Neural cell (in vitro differentiated cells): ENCODE data around the gene ADAMTS16.

Experiments used
- EP300 ChIP-seq: fragments of 450-650 bp; conservative IDR thresholded peaks from 2 replicates; pipeline ENCODE4 v1.6.1; 2014; ENCODE audit warnings: antibody characterized with exemption, mild to moderate bottlenecking, moderate library complexity; ENCODE audit not compliant: poor library complexity, severe bottlenecking
- EZH2 ChIP-seq: fragments of 200-600, 300-800 bp; shearing (Covaris generic), sonication (generic); IDR thresholded peaks from 2 replicates; pipeline ENCODE4 v1.6.1; 2014; ENCODE audit warnings: antibody characterized with exemption, low read length, borderline replicate concordance, mild to moderate bottlenecking; ENCODE audit not compliant: insufficient read depth, poor library complexity, severe bottlenecking
- MXI1 ChIP-seq: fragments of 450-650 bp; conservative IDR thresholded peaks from 2 replicates; pipeline ENCODE4 v1.6.1; 2014; ENCODE audit warnings: antibody characterized with exemption, mild to moderate bottlenecking; ENCODE audit not compliant: poor library complexity, severe bottlenecking
- POLR2AphosphoS5 ChIP-seq: IDR thresholded peaks from 2 replicates; pipeline ENCODE4 v1.6.1; 2012
- RAD21 ChIP-seq: fragments of 450-650 bp; conservative IDR thresholded peaks from 2 replicates; pipeline ENCODE4 v1.6.1; 2014; ENCODE audit warnings: antibody characterized with exemption, mild to moderate bottlenecking, moderate library complexity
- SMC3 ChIP-seq: fragments of 450-650 bp; conservative IDR thresholded peaks from 2 replicates; pipeline ENCODE4 v1.6.1; 2014; ENCODE audit warnings: antibody characterized with exemption, mild to moderate bottlenecking, moderate library complexity; ENCODE audit not compliant: poor library complexity
- TAF1 ChIP-seq: IDR thresholded peaks from 2 replicates; pipeline ENCODE4 v1.6.1; 2012; ENCODE audit warnings: low read depth
- TF ChIP-seq, protein P1 (sequence below): fragments of 450-650 bp; IDR thresholded peaks from 2 replicates; pipeline ENCODE4 v1.5.1; 2014; ENCODE audit warnings: antibody characterized with exemption, mild to moderate bottlenecking, moderate library complexity; ENCODE audit not compliant: poor library complexity, severe bottlenecking
- TF ChIP-seq, protein P2 (sequence below): IDR thresholded peaks from 2 replicates; pipeline ENCODE4 v1.6.1; 2012; ENCODE audit warnings: borderline replicate concordance

DNA sequence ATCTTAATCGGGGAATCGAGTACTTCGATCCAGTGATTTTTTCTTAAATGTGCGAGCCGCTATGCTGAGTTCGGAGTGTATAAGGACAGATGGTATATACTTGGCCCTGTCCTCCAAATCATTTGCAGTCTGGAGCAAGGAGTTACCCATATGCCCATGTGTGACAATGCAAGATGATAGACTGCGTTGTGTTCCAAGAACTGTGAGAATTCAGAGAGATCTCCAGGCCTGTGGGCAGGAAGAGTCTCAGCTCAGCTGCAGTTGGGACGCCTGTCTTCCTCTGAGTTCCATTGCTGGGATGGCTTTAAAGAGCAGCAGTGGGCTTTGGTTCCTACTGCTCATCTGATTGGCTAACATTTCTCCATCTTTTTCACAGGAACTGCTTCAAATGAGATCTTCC lies 106.6 kb downstream of the ADAMTS16 start:
- TF ChIP-seq, protein P1, sequence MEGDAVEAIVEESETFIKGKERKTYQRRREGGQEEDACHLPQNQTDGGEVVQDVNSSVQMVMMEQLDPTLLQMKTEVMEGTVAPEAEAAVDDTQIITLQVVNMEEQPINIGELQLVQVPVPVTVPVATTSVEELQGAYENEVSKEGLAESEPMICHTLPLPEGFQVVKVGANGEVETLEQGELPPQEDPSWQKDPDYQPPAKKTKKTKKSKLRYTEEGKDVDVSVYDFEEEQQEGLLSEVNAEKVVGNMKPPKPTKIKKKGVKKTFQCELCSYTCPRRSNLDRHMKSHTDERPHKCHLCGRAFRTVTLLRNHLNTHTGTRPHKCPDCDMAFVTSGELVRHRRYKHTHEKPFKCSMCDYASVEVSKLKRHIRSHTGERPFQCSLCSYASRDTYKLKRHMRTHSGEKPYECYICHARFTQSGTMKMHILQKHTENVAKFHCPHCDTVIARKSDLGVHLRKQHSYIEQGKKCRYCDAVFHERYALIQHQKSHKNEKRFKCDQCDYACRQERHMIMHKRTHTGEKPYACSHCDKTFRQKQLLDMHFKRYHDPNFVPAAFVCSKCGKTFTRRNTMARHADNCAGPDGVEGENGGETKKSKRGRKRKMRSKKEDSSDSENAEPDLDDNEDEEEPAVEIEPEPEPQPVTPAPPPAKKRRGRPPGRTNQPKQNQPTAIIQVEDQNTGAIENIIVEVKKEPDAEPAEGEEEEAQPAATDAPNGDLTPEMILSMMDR = no peak
- TF ChIP-seq POLR2AphosphoS5 (no peak), SMC3 (no peak), TAF1 (no peak), RAD21 (no peak), EZH2 (no peak), EP300 (no peak), MXI1 (no peak)
- TF ChIP-seq, protein P2, sequence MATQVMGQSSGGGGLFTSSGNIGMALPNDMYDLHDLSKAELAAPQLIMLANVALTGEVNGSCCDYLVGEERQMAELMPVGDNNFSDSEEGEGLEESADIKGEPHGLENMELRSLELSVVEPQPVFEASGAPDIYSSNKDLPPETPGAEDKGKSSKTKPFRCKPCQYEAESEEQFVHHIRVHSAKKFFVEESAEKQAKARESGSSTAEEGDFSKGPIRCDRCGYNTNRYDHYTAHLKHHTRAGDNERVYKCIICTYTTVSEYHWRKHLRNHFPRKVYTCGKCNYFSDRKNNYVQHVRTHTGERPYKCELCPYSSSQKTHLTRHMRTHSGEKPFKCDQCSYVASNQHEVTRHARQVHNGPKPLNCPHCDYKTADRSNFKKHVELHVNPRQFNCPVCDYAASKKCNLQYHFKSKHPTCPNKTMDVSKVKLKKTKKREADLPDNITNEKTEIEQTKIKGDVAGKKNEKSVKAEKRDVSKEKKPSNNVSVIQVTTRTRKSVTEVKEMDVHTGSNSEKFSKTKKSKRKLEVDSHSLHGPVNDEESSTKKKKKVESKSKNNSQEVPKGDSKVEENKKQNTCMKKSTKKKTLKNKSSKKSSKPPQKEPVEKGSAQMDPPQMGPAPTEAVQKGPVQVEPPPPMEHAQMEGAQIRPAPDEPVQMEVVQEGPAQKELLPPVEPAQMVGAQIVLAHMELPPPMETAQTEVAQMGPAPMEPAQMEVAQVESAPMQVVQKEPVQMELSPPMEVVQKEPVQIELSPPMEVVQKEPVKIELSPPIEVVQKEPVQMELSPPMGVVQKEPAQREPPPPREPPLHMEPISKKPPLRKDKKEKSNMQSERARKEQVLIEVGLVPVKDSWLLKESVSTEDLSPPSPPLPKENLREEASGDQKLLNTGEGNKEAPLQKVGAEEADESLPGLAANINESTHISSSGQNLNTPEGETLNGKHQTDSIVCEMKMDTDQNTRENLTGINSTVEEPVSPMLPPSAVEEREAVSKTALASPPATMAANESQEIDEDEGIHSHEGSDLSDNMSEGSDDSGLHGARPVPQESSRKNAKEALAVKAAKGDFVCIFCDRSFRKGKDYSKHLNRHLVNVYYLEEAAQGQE = no peak
